GM23338 (cell line): ENCODE measurements around the gene ERCC6L. TPM values are rescaled to one million over a fixed set of nuclear protein-coding genes. Genes with fewer than 3 reads are reported as not detected.

ENCODE experiments used
- ATAC-seq: fragments of 200-7000 bp; cut with Tn5 transposase; 3 replicates; pipeline ENCODE4 v1.9.1; 2020
- DNase-seq: peaks from one replicate; pipeline ENCODE4 v3.0.0-alpha.2; 2015; ENCODE audit warnings: low spot score
- H2AFZ ChIP-seq: fragments of 200-600 bp; sonication (generic); 2 replicates; pipeline ENCODE4 v1.8.0; 2016; ENCODE audit warnings: antibody characterized with exemption, mild to moderate bottlenecking, moderate library complexity
- H3F3A ChIP-seq: fragments of 200-600 bp; sonication (generic); replicated peaks from 2 replicates; pipeline ENCODE4 v1.8.0; 2017; ENCODE audit warnings: antibody characterized with exemption, mixed run types, low read depth
- H3K27ac ChIP-seq: fragments of 200-600 bp; sonication (generic); 2 replicates; pipeline ENCODE4 v1.6.1; 2016; ENCODE audit warnings: low read depth
- H3K27me3 ChIP-seq: fragments of 200-600 bp; sonication (generic); 2 replicates; pipeline ENCODE4 v1.8.0; 2016; ENCODE audit warnings: mild to moderate bottlenecking, mixed run types, moderate library complexity; ENCODE audit not compliant: insufficient read depth
- H3K36me3 ChIP-seq: fragments of 200-600 bp; sonication (generic); 2 replicates; pipeline ENCODE4 v1.8.0; 2016; ENCODE audit warnings: mild to moderate bottlenecking; ENCODE audit not compliant: insufficient read depth
- H3K4me1 ChIP-seq: fragments of 200-600 bp; sonication (generic); 2 replicates; pipeline ENCODE4 v1.8.0; 2016; ENCODE audit warnings: mild to moderate bottlenecking, moderate library complexity; ENCODE audit not compliant: insufficient read depth
- H3K4me2 ChIP-seq: fragments of 200-600 bp; sonication (generic); 2 replicates; pipeline ENCODE4 v1.7.1; 2017; ENCODE audit warnings: mixed run types
- H3K4me3 ChIP-seq: fragments of 200-600 bp; sonication (generic); 2 replicates; pipeline ENCODE4 v1.6.1; 2016; ENCODE audit warnings: mixed run types
- H3K79me2 ChIP-seq: fragments of 200-600 bp; sonication (generic); replicated peaks from 2 replicates; pipeline ENCODE4 v1.8.0; 2017; ENCODE audit warnings: mild to moderate bottlenecking; ENCODE audit not compliant: insufficient read depth
- H3K9me2 ChIP-seq: fragments of 200-600 bp; sonication (generic); 2 replicates; pipeline ENCODE4 v1.8.0; 2017; ENCODE audit not compliant: insufficient read depth
- H4K20me1 ChIP-seq: fragments of 200-600 bp; sonication (generic); replicated peaks from 2 replicates; pipeline ENCODE4 v1.8.0; 2017; ENCODE audit warnings: mild to moderate bottlenecking; ENCODE audit not compliant: insufficient read depth
- H3K27ac Mint-ChIP-seq: 2 replicates; pipeline ENCODE4 v1.8.0; 2020; ENCODE audit warnings: inconsistent platforms, mild to moderate bottlenecking, moderate library complexity, mixed read lengths
- H3K27me3 Mint-ChIP-seq: 3 replicates; pipeline ENCODE4 v1.8.0; 2022; ENCODE audit warnings: low read depth, mild to moderate bottlenecking, moderate library complexity, mixed read lengths, inconsistent platforms; ENCODE audit not compliant: insufficient read depth, poor library complexity
- H3K36me3 Mint-ChIP-seq: 3 replicates; pipeline ENCODE4 v1.8.0; 2021; ENCODE audit warnings: low read depth, mild to moderate bottlenecking, inconsistent platforms, moderate library complexity, mixed read lengths
- H3K4me1 Mint-ChIP-seq: 3 replicates; pipeline ENCODE4 v1.8.0; 2020; ENCODE audit warnings: mild to moderate bottlenecking, inconsistent platforms, mixed read lengths
- H3K4me3 Mint-ChIP-seq: 3 replicates; pipeline ENCODE4 v1.8.0; 2021; ENCODE audit warnings: moderate library complexity, mild to moderate bottlenecking, inconsistent platforms, mixed read lengths
- H3K9me3 Mint-ChIP-seq: 3 replicates; pipeline ENCODE4 v1.8.0; 2020; ENCODE audit warnings: moderate library complexity, mild to moderate bottlenecking, inconsistent platforms, mixed read lengths
- EZH2 ChIP-seq: fragments of 200-600 bp; sonication (generic); IDR thresholded peaks from one replicate; pipeline ENCODE4 v1.8.0; 2017; ENCODE audit warnings: antibody characterized with exemption, mild to moderate bottlenecking, low read depth; ENCODE audit not compliant: unreplicated experiment
- EZH2phosphoT487 ChIP-seq: fragments of 200-600 bp; sonication (generic); IDR thresholded peaks from one replicate; pipeline ENCODE4 v1.8.1; 2018; ENCODE audit warnings: antibody characterized with exemption; ENCODE audit not compliant: unreplicated experiment
- JUNB ChIP-seq: IDR thresholded peaks from one replicate; pipeline ENCODE4 v1.6.1; 2016; ENCODE audit warnings: antibody characterized with exemption; ENCODE audit not compliant: unreplicated experiment
- POLR2AphosphoS5 ChIP-seq: IDR thresholded peaks from 2 replicates; pipeline ENCODE4 v1.6.1; 2016; ENCODE audit warnings: antibody characterized with exemption, low read depth
- STAT1 ChIP-seq: IDR thresholded peaks from one replicate; pipeline ENCODE4 v1.6.1; 2016; ENCODE audit warnings: antibody characterized with exemption; ENCODE audit not compliant: unreplicated experiment
- ZNF114 ChIP-seq: fragments of 250-450 bp; sonication (Bioruptor Pico); IDR thresholded peaks from 2 replicates; pipeline ENCODE4 v1.5.0; 2020; ENCODE audit warnings: mild to moderate bottlenecking, moderate library complexity
- ZNF462 ChIP-seq: fragments of 250-450 bp; sonication (Bioruptor Pico); IDR thresholded peaks from 2 replicates; pipeline ENCODE4 v1.5.0; 2020; ENCODE audit warnings: mild to moderate bottlenecking, moderate library complexity
- polyA plus RNA-seq: library from polyadenylated mRNA; unstranded; fragments of >200 nt; fragmentation: Nextera tagmentation; extraction: Ambion mirVana; gene quantifications from 2 replicates; pipeline ENCODE4 v1.2.1, GENCODE V29; 2016
- total RNA-seq: library from RNA; depleted of rRNA; stranded (reverse); fragments of >200 nt; shearing (Covaris generic); gene quantifications from 2 replicates; pipeline ENCODE4 v1.2.3, GENCODE V29; 2014
- TF ChIP-seq, protein P1 (sequence below): IDR thresholded peaks from one replicate; pipeline ENCODE4 v1.6.1; 2018; ENCODE audit warnings: antibody characterized with exemption; ENCODE audit not compliant: unreplicated experiment
- TF ChIP-seq, protein P2 (sequence below): IDR thresholded peaks from 2 replicates; pipeline ENCODE4 v1.6.1; 2016; ENCODE audit warnings: antibody characterized with exemption

ERCC6L gene
- total and polyA plus RNA-seq, 2 experiments from 2014 or later = 11.3 to 23.1 TPM

GRCh38 chrX:72208126-72208800, 30.6 kb downstream of the ERCC6L start (continued):
- TF ChIP-seq, protein P1, sequence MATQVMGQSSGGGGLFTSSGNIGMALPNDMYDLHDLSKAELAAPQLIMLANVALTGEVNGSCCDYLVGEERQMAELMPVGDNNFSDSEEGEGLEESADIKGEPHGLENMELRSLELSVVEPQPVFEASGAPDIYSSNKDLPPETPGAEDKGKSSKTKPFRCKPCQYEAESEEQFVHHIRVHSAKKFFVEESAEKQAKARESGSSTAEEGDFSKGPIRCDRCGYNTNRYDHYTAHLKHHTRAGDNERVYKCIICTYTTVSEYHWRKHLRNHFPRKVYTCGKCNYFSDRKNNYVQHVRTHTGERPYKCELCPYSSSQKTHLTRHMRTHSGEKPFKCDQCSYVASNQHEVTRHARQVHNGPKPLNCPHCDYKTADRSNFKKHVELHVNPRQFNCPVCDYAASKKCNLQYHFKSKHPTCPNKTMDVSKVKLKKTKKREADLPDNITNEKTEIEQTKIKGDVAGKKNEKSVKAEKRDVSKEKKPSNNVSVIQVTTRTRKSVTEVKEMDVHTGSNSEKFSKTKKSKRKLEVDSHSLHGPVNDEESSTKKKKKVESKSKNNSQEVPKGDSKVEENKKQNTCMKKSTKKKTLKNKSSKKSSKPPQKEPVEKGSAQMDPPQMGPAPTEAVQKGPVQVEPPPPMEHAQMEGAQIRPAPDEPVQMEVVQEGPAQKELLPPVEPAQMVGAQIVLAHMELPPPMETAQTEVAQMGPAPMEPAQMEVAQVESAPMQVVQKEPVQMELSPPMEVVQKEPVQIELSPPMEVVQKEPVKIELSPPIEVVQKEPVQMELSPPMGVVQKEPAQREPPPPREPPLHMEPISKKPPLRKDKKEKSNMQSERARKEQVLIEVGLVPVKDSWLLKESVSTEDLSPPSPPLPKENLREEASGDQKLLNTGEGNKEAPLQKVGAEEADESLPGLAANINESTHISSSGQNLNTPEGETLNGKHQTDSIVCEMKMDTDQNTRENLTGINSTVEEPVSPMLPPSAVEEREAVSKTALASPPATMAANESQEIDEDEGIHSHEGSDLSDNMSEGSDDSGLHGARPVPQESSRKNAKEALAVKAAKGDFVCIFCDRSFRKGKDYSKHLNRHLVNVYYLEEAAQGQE = no peak
- TF ChIP-seq EZH2phosphoT487 (no peak), JUNB (no peak), POLR2AphosphoS5 (no peak)

DNA sequence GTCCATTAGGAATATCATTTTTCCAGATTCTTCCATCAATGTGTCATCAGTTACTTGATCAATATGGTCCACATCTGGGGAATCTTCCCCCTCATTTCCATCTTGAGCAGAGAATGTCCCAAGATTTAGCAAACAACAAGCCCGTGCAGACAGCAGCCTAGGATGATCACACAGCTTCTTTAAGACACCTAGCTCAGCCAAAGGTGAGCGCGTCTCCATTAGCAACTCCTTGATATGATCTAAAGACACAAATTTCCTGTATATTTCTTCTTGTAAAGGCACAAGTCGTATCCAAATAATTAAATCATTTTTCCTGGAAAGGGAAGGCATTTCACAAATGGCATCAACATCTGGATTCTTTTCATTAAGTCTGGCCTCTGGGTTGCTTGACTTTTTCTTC, 31.5 kb downstream of the ERCC6L start:
- Histone ChIP-seq H2AFZ (no peak overlapping the region), H3F3A (no peaks in the 10 kb centered on the region), H3K4me2 (no peak overlapping the region), H3K27me3 (no peaks in the 10 kb centered on the region), H3K79me2 (0 out of 2 replicates have a peak, but pooled peaks cover 3% of the 10 kb centered on the region), H3K4me3 (no peak overlapping the region), H3K4me1 (peaks cover 13% of the 10 kb centered on the region), H3K9me2 (no peaks in the 10 kb centered on the region), H4K20me1 (peaks cover 6% of the 10 kb centered on the region; the same call in 1 of the 2 replicates), H3K36me3 (0 out of 2 replicates have a peak, but pooled peaks cover 7% of the 10 kb centered on the region), H3K27ac (no peak overlapping the region)
- no peaks in the 10 kb centered on the region for H3K27me3 Mint-ChIP-seq
- H3K36me3 Mint-ChIP-seq = peaks cover 38% of the 10 kb centered on the region
- H3K4me3 Mint-ChIP-seq = no peak overlapping the region
- ATAC-seq = no peak
- no peak overlapping the region for H3K27ac Mint-ChIP-seq
- H3K4me1 Mint-ChIP-seq = peaks cover 12% of the 10 kb centered on the region; the same call in 2 of the 3 replicates
- DNase-seq = no peak
- H3K9me3 Mint-ChIP-seq = no peaks in the 10 kb centered on the region
- TF ChIP-seq, protein P2, sequence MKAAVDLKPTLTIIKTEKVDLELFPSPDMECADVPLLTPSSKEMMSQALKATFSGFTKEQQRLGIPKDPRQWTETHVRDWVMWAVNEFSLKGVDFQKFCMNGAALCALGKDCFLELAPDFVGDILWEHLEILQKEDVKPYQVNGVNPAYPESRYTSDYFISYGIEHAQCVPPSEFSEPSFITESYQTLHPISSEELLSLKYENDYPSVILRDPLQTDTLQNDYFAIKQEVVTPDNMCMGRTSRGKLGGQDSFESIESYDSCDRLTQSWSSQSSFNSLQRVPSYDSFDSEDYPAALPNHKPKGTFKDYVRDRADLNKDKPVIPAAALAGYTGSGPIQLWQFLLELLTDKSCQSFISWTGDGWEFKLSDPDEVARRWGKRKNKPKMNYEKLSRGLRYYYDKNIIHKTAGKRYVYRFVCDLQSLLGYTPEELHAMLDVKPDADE = no peak
- no peak for TF ChIP-seq ZNF114 (CRISPR knock-in tag)
- TF ChIP-seq, protein P1 = no peak
- no peak for TF ChIP-seq EZH2
- no peak for TF ChIP-seq STAT1
- no peak for TF ChIP-seq ZNF462 (CRISPR knock-in tag)
